DND-41 (cell line): Measurements from ENCODE around the gene MAPK14.

Experiments used
- ATAC-seq: fragments of 200-7000 bp; cut with Tn5 transposase; 3 replicates; pipeline ENCODE4 v1.9.1; 2021; ENCODE audit warnings: low read depth; ENCODE audit not compliant: insufficient read depth
- DNase-seq: peaks from one replicate; pipeline ENCODE4 v3.0.0-alpha.2; 2020
- H2AFZ ChIP-seq: 2 replicates; pipeline ENCODE4 v1.6.0; 2012; ENCODE audit warnings: low read depth, low read length
- H3K27ac ChIP-seq: 2 replicates; pipeline ENCODE4 v1.5.1; 2012; ENCODE audit warnings: low read length, inconsistent platforms
- H3K27me3 ChIP-seq: fragments of 200-600 bp; sonication (generic); 2 replicates; pipeline ENCODE4 v1.6.0; 2012; ENCODE audit warnings: low read length, mild to moderate bottlenecking, inconsistent platforms; ENCODE audit not compliant: insufficient read depth, poor library complexity
- H3K36me3 ChIP-seq: 2 replicates; pipeline ENCODE4 v1.5.1; 2012; ENCODE audit warnings: low read length, inconsistent platforms; ENCODE audit not compliant: insufficient read depth
- H3K4me1 ChIP-seq: 2 replicates; pipeline ENCODE4 v1.5.1; 2012; ENCODE audit warnings: mild to moderate bottlenecking, low read length; ENCODE audit not compliant: insufficient read depth
- H3K4me2 ChIP-seq: 2 replicates; pipeline ENCODE4 v1.6.0; 2012; ENCODE audit warnings: mild to moderate bottlenecking, moderate library complexity, low read length, inconsistent platforms; ENCODE audit not compliant: insufficient read depth
- H3K4me3 ChIP-seq, 2 experiments: fragments of 200-600 bp in 1 of 2; shearing (Covaris generic) in 1 of 2; 2 replicates each; pipeline ENCODE4 v1.5.1; 2012 to 2016; ENCODE audit warnings: inconsistent platforms in 2 of 2, low read length in 2 of 2, mild to moderate bottlenecking in 2 of 2, low read depth in 1 of 2, moderate library complexity in 1 of 2
- H3K79me2 ChIP-seq: 2 replicates; pipeline ENCODE4 v1.6.0; 2012; ENCODE audit warnings: low read length, inconsistent platforms; ENCODE audit not compliant: insufficient read depth
- H3K9ac ChIP-seq: 2 replicates; pipeline ENCODE4 v1.6.0; 2012; ENCODE audit warnings: low read depth, mild to moderate bottlenecking, inconsistent platforms, low read length, moderate library complexity
- H3K9me3 ChIP-seq: 2 replicates; pipeline ENCODE4 v1.5.1; 2012; ENCODE audit warnings: low read length, moderate library complexity, mild to moderate bottlenecking, inconsistent platforms; ENCODE audit not compliant: insufficient read depth, severe bottlenecking
- H4K20me1 ChIP-seq: 2 replicates; pipeline ENCODE4 v1.6.0; 2012; ENCODE audit warnings: low read length; ENCODE audit not compliant: insufficient read depth
- EZH2 ChIP-seq: IDR thresholded peaks from 3 replicates; pipeline ENCODE4 v1.6.1; 2012; ENCODE audit warnings: borderline replicate concordance, low read depth, mild to moderate bottlenecking, moderate library complexity, low read length, inconsistent platforms; ENCODE audit not compliant: severe bottlenecking
- TF ChIP-seq, protein P1 (sequence below): IDR thresholded peaks from 2 replicates; pipeline ENCODE4 v1.5.1; 2012; ENCODE audit warnings: borderline replicate concordance, low read length, moderate library complexity, mild to moderate bottlenecking; ENCODE audit not compliant: poor library complexity, severe bottlenecking; ENCODE audit errors: extremely low read depth

Gene MAPK14

DNA sequence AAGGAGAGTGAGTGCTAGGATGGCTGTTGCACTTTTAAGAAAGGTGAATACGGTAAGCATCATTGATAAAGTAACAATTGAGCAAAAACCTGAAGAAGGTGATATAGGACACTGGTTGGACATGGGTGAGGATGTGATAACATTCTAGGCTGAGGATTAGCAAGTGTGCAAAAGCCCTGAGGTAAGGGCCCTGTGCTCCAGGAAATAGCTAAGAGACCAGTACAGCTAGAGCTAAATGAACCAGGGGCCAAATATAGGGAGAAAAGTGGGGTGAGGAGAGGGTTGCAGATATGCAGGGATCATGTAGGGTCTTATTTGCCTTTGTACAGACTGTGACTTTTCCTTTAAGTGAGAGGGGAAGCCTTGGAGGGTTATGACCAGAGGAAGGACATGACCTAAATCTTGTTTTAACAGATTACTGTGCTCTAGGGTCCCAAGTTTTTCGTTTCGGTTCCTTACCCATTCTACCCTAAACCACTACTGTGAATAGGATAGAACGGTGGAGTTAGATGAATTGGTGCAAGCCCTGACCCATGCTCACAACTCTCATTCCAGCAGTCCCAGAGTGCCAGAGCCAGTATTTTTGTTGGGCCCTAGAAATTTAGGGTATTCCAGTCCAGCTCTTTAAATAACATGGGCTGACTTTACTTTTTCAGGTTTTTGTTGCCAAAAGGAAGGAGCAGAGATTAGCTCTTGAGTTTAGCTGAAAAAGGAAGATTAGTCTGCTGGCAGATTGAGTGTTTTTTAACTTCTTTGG is 10.7 kb downstream of the MAPK14 start:
- Histone ChIP-seq H3K36me3 (no peaks in the 10 kb centered on the region; the same call in 1 of the 2 replicates), H3K4me2 (no peak overlapping the region), H3K4me3 (no peak overlapping the region), H3K9me3 (no peaks in the 10 kb centered on the region), H3K79me2 (peaks cover 98% of the 10 kb centered on the region), H3K9ac (no peak overlapping the region), H3K4me1 (no peaks in the 10 kb centered on the region; the same call in 1 of the 2 replicates), H3K27me3 (no peaks in the 10 kb centered on the region), H4K20me1 (peaks cover 69% of the 10 kb centered on the region), H3K27ac (no peak overlapping the region), H2AFZ (no peak overlapping the region)
- ATAC-seq: no peak; the same call in 2 of the 3 replicates
- TF ChIP-seq, protein P1, sequence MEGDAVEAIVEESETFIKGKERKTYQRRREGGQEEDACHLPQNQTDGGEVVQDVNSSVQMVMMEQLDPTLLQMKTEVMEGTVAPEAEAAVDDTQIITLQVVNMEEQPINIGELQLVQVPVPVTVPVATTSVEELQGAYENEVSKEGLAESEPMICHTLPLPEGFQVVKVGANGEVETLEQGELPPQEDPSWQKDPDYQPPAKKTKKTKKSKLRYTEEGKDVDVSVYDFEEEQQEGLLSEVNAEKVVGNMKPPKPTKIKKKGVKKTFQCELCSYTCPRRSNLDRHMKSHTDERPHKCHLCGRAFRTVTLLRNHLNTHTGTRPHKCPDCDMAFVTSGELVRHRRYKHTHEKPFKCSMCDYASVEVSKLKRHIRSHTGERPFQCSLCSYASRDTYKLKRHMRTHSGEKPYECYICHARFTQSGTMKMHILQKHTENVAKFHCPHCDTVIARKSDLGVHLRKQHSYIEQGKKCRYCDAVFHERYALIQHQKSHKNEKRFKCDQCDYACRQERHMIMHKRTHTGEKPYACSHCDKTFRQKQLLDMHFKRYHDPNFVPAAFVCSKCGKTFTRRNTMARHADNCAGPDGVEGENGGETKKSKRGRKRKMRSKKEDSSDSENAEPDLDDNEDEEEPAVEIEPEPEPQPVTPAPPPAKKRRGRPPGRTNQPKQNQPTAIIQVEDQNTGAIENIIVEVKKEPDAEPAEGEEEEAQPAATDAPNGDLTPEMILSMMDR: no peak
- no peak for TF ChIP-seq EZH2
- no peak for DNase-seq

- Histone ChIP-seq H3K4me3 (no peak overlapping the region), H3K9ac (no peak overlapping the region), H3K4me2 (no peak overlapping the region), H3K9me3 (no peaks in the 10 kb centered on the region), H3K79me2 (peaks cover 97% of the 10 kb centered on the region), H3K4me1 (no peaks in the 10 kb centered on the region; the same call in 1 of the 2 replicates), H3K27ac (no peak overlapping the region), H4K20me1 (peaks cover 62% of the 10 kb centered on the region), H3K36me3 (no peaks in the 10 kb centered on the region; the same call in 1 of the 2 replicates), H3K27me3 (no peaks in the 10 kb centered on the region), H2AFZ (no peak overlapping the region)
- TF ChIP-seq, protein P1: no peak
- no peak for ATAC-seq
- DNase-seq: no peak
Measured at GRCh38 chr6:36039112-36039511, 11.5 kb downstream of the MAPK14 start.

- Histone ChIP-seq H3K4me1 (no peaks in the 10 kb centered on the region; the same call in 1 of the 2 replicates), H4K20me1 (peaks cover 62% of the 10 kb centered on the region), H3K36me3 (no peaks in the 10 kb centered on the region; the same call in 1 of the 2 replicates), H3K4me2 (no peak overlapping the region), H3K9ac (no peak overlapping the region), H3K4me3 (no peak overlapping the region), H3K79me2 (peaks cover 95% of the 10 kb centered on the region), H2AFZ (no peak overlapping the region), H3K27ac (no peak overlapping the region), H3K27me3 (no peaks in the 10 kb centered on the region), H3K9me3 (no peaks in the 10 kb centered on the region)
- TF ChIP-seq EZH2: no peak
- TF ChIP-seq, protein P1: no peak
- DNase-seq (no peak), ATAC-seq (no peak)
Measured at GRCh38 chr6:36040958-36041357, 13.3 kb downstream of the MAPK14 start.
